SU-DHL-6 (cell line): ENCODE results near the gene USP10.

Experiments
- H2AFZ ChIP-seq: fragments of 200-600 bp; sonication (generic); 2 replicates; pipeline ENCODE4 v1.6.1; 2014; ENCODE audit warnings: low read depth, mild to moderate bottlenecking, moderate library complexity, mixed read lengths, antibody characterized with exemption, low read length; ENCODE audit not compliant: severe bottlenecking
- H3F3A ChIP-seq: fragments of 200-600 bp; shearing (Covaris generic); 2 replicates; pipeline ENCODE4 v1.6.0; 2016; ENCODE audit warnings: antibody characterized with exemption, mild to moderate bottlenecking; ENCODE audit not compliant: insufficient read depth
- H3K27ac ChIP-seq: fragments of 200-600 bp; sonication (generic); 2 replicates; pipeline ENCODE4 v1.5.1; 2016; ENCODE audit warnings: low read depth, mild to moderate bottlenecking, low read length, moderate library complexity, mixed read lengths
- H3K27me3 ChIP-seq: fragments of 200-600 bp; sonication (generic), shearing (Covaris generic); 2 replicates; pipeline ENCODE4 v1.6.0; 2014; ENCODE audit warnings: mild to moderate bottlenecking, low read length
- H3K36me3 ChIP-seq: fragments of 200-600 bp; sonication (generic); 2 replicates; pipeline ENCODE4 v1.6.1; 2014; ENCODE audit warnings: mild to moderate bottlenecking, low read length, mixed read lengths
- H3K4me2 ChIP-seq: fragments of 300-600, 200-600 bp; shearing (Covaris generic), sonication (generic); 2 replicates; pipeline ENCODE4 v1.6.0; 2014; ENCODE audit warnings: low read length, low read depth, mild to moderate bottlenecking; ENCODE audit not compliant: poor library complexity, severe bottlenecking
- H3K4me3 ChIP-seq: fragments of 200-600 bp; sonication (generic); 2 replicates; pipeline ENCODE4 v1.5.1; 2014; ENCODE audit warnings: antibody characterized with exemption, low read length, mild to moderate bottlenecking, mixed read lengths; ENCODE audit not compliant: insufficient read depth, poor library complexity, severe bottlenecking
- H3K79me2 ChIP-seq: fragments of 200-600 bp; sonication (generic); 2 replicates; pipeline ENCODE4 v1.6.1; 2014; ENCODE audit warnings: mild to moderate bottlenecking, low read length, moderate library complexity; ENCODE audit not compliant: insufficient read depth
- H3K9ac ChIP-seq: fragments of 200-600 bp; sonication (generic); 2 replicates; pipeline ENCODE4 v1.7.0; 2014; ENCODE audit warnings: mild to moderate bottlenecking, low read length
- H3K9me2 ChIP-seq: fragments of 200-600 bp; sonication (generic); replicated peaks from 2 replicates; pipeline ENCODE4 v1.6.1; 2014; ENCODE audit warnings: low read length; ENCODE audit not compliant: insufficient read depth
- H3K9me3 ChIP-seq: fragments of 200-600 bp; sonication (generic); 2 replicates; pipeline ENCODE4 v1.6.1; 2014; ENCODE audit warnings: low read length, mixed read lengths; ENCODE audit not compliant: insufficient read depth
- H4K20me1 ChIP-seq: fragments of 200-600 bp; sonication (generic); 2 replicates; pipeline ENCODE4 v1.6.1; 2014; ENCODE audit warnings: low read depth, mild to moderate bottlenecking, antibody characterized with exemption, low read length, moderate library complexity, mixed read lengths
- EZH2phosphoT487 ChIP-seq: fragments of 200-600 bp; sonication (generic), shearing (Covaris generic); conservative IDR thresholded peaks from 2 replicates; pipeline ENCODE4 v1.6.1; 2018; ENCODE audit warnings: mild to moderate bottlenecking, antibody characterized with exemption, low read length, moderate library complexity, mixed read lengths
- TF ChIP-seq, protein P1 (sequence below): fragments of 200-600 bp; sonication (generic); IDR thresholded peaks from one replicate; pipeline ENCODE4 v1.5.1; 2017; ENCODE audit warnings: antibody characterized with exemption, mild to moderate bottlenecking, low read length, moderate library complexity; ENCODE audit not compliant: insufficient read depth, poor library complexity, severe bottlenecking

The USP10 gene

GRCh38 chr16:84811529-84811928, 111.7 kb downstream of the USP10 start:
- Histone ChIP-seq H3K27me3 (no peaks in the 10 kb centered on the region), H3K9ac (no peak overlapping the region), H3K79me2 (no peaks in the 10 kb centered on the region), H3K4me2 (no peak overlapping the region), H2AFZ (no peak overlapping the region), H3K36me3 (no peaks in the 10 kb centered on the region), H3F3A (no peaks in the 10 kb centered on the region), H3K9me2 (no peaks in the 10 kb centered on the region), H4K20me1 (no peaks in the 10 kb centered on the region), H3K9me3 (no peaks in the 10 kb centered on the region), H3K4me3 (no peak overlapping the region), H3K27ac (no peak overlapping the region)
- no peak for TF ChIP-seq EZH2phosphoT487
- TF ChIP-seq, protein P1, sequence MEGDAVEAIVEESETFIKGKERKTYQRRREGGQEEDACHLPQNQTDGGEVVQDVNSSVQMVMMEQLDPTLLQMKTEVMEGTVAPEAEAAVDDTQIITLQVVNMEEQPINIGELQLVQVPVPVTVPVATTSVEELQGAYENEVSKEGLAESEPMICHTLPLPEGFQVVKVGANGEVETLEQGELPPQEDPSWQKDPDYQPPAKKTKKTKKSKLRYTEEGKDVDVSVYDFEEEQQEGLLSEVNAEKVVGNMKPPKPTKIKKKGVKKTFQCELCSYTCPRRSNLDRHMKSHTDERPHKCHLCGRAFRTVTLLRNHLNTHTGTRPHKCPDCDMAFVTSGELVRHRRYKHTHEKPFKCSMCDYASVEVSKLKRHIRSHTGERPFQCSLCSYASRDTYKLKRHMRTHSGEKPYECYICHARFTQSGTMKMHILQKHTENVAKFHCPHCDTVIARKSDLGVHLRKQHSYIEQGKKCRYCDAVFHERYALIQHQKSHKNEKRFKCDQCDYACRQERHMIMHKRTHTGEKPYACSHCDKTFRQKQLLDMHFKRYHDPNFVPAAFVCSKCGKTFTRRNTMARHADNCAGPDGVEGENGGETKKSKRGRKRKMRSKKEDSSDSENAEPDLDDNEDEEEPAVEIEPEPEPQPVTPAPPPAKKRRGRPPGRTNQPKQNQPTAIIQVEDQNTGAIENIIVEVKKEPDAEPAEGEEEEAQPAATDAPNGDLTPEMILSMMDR, result no peak

GRCh38 chr16:84813141-84813934, 113.5 kb downstream of the USP10 start:
- H3K36me3 ChIP-seq, result no peaks in the 10 kb centered on the region
- no peak overlapping the region for H3K9ac ChIP-seq
- H3K79me2 ChIP-seq, result no peaks in the 10 kb centered on the region
- H3K27me3 ChIP-seq, result no peaks in the 10 kb centered on the region
- TF ChIP-seq, protein P1, result no peak
- TF ChIP-seq EZH2phosphoT487, result no peak
- no peaks in the 10 kb centered on the region for H3K9me2 ChIP-seq
- H3K9me3 ChIP-seq, result no peaks in the 10 kb centered on the region
- H3K27ac ChIP-seq, result no peak overlapping the region
- no peaks in the 10 kb centered on the region for H3F3A ChIP-seq
- H2AFZ ChIP-seq, result no peak overlapping the region
- H4K20me1 ChIP-seq, result no peaks in the 10 kb centered on the region
- no peak overlapping the region for H3K4me3 ChIP-seq
- H3K4me2 ChIP-seq, result no peak overlapping the region

- Histone ChIP-seq H3F3A (no peaks in the 10 kb centered on the region), H3K27me3 (no peaks in the 10 kb centered on the region), H3K4me2 (no peak overlapping the region), H2AFZ (no peak overlapping the region), H3K27ac (no peak overlapping the region), H3K36me3 (no peaks in the 10 kb centered on the region), H4K20me1 (no peaks in the 10 kb centered on the region), H3K79me2 (no peaks in the 10 kb centered on the region), H3K4me3 (no peak overlapping the region), H3K9me2 (no peaks in the 10 kb centered on the region), H3K9me3 (no peaks in the 10 kb centered on the region), H3K9ac (no peak overlapping the region)
- TF ChIP-seq, protein P1, result no peak
These were observed 115.7 kb downstream of the USP10 start for GRCh38 chr16:84815462-84815861.
